Suprapubic skin (tissue), 4 donors: ENCODE measurements around the gene SUPT20HL1. TPM values are rescaled to one million over a fixed set of nuclear protein-coding genes. Genes with fewer than 3 reads are reported as not detected.

ENCODE experiments used
- DNase-seq, 2 donors: peaks; one replicate each; pipeline ENCODE4 v3.0.0-alpha.2; 2019; ENCODE audit warnings: low spot score in 2 of 2
- H3K27ac ChIP-seq: fragments of 200-600 bp; sonication (generic); one replicate; pipeline ENCODE4 v1.5.1; 2019
- H3K27me3 ChIP-seq: fragments of 200-600 bp; sonication (generic); one replicate; pipeline ENCODE4 v1.5.1; 2019
- H3K36me3 ChIP-seq: fragments of 200-600 bp; sonication (generic); one replicate; pipeline ENCODE4 v1.5.1; 2019
- H3K4me1 ChIP-seq: fragments of 200-600 bp; sonication (generic); one replicate; pipeline ENCODE4 v1.5.1; 2019
- H3K4me3 ChIP-seq: fragments of 200-600 bp; sonication (generic); one replicate; pipeline ENCODE4 v1.5.1; 2019; ENCODE audit warnings: mild to moderate bottlenecking
- H3K9me3 ChIP-seq: fragments of 200-600 bp; sonication (generic); one replicate; pipeline ENCODE4 v1.5.1; 2019
- CTCF ChIP-seq, 2 donors: fragments of 200-600 bp in 1 of 2; fragments of 450-650 bp in 1 of 2; sonication (generic) in 1 of 2; IDR thresholded peaks; one replicate each; pipeline ENCODE4 v1.5.1; 2016 to 2019; ENCODE audit warnings: antibody characterized with exemption in 2 of 2, mild to moderate bottlenecking in 1 of 2, moderate library complexity in 1 of 2
- EP300 ChIP-seq: sonication (generic); formaldehyde crosslinking; IDR thresholded peaks from one replicate; pipeline ENCODE4 v1.6.1; 2017; ENCODE audit warnings: antibody characterized with exemption
- POLR2A ChIP-seq, 2 donors: fragments of 450-650 bp; IDR thresholded peaks; one replicate each; pipeline ENCODE4 v1.6.1; 2017; ENCODE audit warnings: antibody characterized with exemption in 2 of 2, mild to moderate bottlenecking in 2 of 2, moderate library complexity in 2 of 2
- POLR2AphosphoS5 ChIP-seq, 3 donors: sonication (generic); formaldehyde crosslinking; IDR thresholded peaks; one replicate each; pipeline ENCODE4 v1.6.1; 2017; ENCODE audit warnings: antibody characterized with exemption in 3 of 3
- WGBS: methylation state at CpG from one replicate; pipeline ENCODE4 v1.1.5; 2018; 5-methylcytosine and 5-hydroxymethylcytosine counted together
- total RNA-seq, 4 donors: library from RNA; depleted of rRNA; stranded (reverse); fragments of >200 nt; gene quantifications; one replicate each; pipeline ENCODE4 v1.1.0, GENCODE V29; 2016

Gene SUPT20HL1
- total RNA-seq, 4 donors from 2014 or later = not detected

- TF ChIP-seq POLR2AphosphoS5 (IDR thresholded peaks at IDR 0.05) (no peak), POLR2A (IDR thresholded peaks at IDR 0.05) (no peak)
- Histone ChIP-seq H3K36me3 (no peaks in the 10 kb centered on the region), H3K27ac (no peak overlapping the region)
Measured at GRCh38 chrX:24335871-24336270, 24.6 kb upstream of the SUPT20HL1 start.

GRCh38 chrX:24339911-24340310 is 20.5 kb upstream of the SUPT20HL1 start:
- Histone ChIP-seq H3K9me3 (no peaks in the 10 kb centered on the region), H3K4me1 (no peaks in the 10 kb centered on the region), H3K36me3 (no peaks in the 10 kb centered on the region), H3K27me3 (no peaks in the 10 kb centered on the region), H3K27ac (no peak overlapping the region), H3K4me3 (no peak overlapping the region)
- DNase-seq = no peak
- TF ChIP-seq EP300 (no peak), POLR2AphosphoS5 (IDR thresholded peaks at IDR 0.05) (no peak), POLR2A (IDR thresholded peaks at IDR 0.05) (no peak), CTCF (IDR thresholded peaks at IDR 0.05) (no peak)

More at GRCh38 chrX:24335871-24336270, 24.6 kb upstream of the SUPT20HL1 start:
- no peaks in the 10 kb centered on the region for H3K9me3 ChIP-seq
- no peak overlapping the region for H3K4me3 ChIP-seq
- H3K4me1 ChIP-seq = no peaks in the 10 kb centered on the region
- 64% methylated on average over 1 of the region's 1 CpG for WGBS
- DNase-seq = no peak
- H3K27me3 ChIP-seq = no peaks in the 10 kb centered on the region

GRCh38 chrX:24340501-24340900 is 19.9 kb upstream of the SUPT20HL1 start:
- TF ChIP-seq POLR2AphosphoS5 (IDR thresholded peaks at IDR 0.05) = no peak
- TF ChIP-seq POLR2A (IDR thresholded peaks at IDR 0.05) = no peak
- TF ChIP-seq EP300 = no peak
- TF ChIP-seq CTCF (IDR thresholded peaks at IDR 0.05) = no peak
- Histone ChIP-seq H3K9me3 (no peaks in the 10 kb centered on the region), H3K4me3 (no peak overlapping the region), H3K36me3 (no peaks in the 10 kb centered on the region), H3K4me1 (no peaks in the 10 kb centered on the region), H3K27me3 (no peaks in the 10 kb centered on the region), H3K27ac (no peak overlapping the region)
- DNase-seq = no peak
- WGBS = 84% methylated on average over 2 of the region's 2 CpGs

GRCh38 chrX:24341795-24342194 is 18.6 kb upstream of the SUPT20HL1 start:
- WGBS = 77% methylated on average over 1 of the region's 1 CpG

GRCh38 chrX:24343719-24344118 is 16.7 kb upstream of the SUPT20HL1 start:
- H3K9me3 ChIP-seq = no peaks in the 10 kb centered on the region
- H3K27ac ChIP-seq = no peak overlapping the region
- DNase-seq = no peak
- H3K27me3 ChIP-seq = no peaks in the 10 kb centered on the region
- WGBS = 79% methylated on average over 9 of the region's 9 CpGs
- no peaks in the 10 kb centered on the region for H3K4me1 ChIP-seq
- no peaks in the 10 kb centered on the region for H3K36me3 ChIP-seq
- no peak for TF ChIP-seq CTCF (IDR thresholded peaks at IDR 0.05)
- TF ChIP-seq EP300 = no peak
- no peak for TF ChIP-seq POLR2A (IDR thresholded peaks at IDR 0.05)
- no peak for TF ChIP-seq POLR2AphosphoS5 (IDR thresholded peaks at IDR 0.05)
- no peak overlapping the region for H3K4me3 ChIP-seq

More at GRCh38 chrX:24341795-24342194, 18.6 kb upstream of the SUPT20HL1 start:
- no peaks in the 10 kb centered on the region for H3K36me3 ChIP-seq
- no peaks in the 10 kb centered on the region for H3K9me3 ChIP-seq
- H3K4me3 ChIP-seq = no peak overlapping the region
- no peak overlapping the region for H3K27ac ChIP-seq
- H3K4me1 ChIP-seq = no peaks in the 10 kb centered on the region
- no peak for TF ChIP-seq CTCF (IDR thresholded peaks at IDR 0.05)
- TF ChIP-seq POLR2AphosphoS5 (IDR thresholded peaks at IDR 0.05) = no peak
- TF ChIP-seq POLR2A (IDR thresholded peaks at IDR 0.05) = no peak
- no peak for TF ChIP-seq EP300
- H3K27me3 ChIP-seq = no peaks in the 10 kb centered on the region
- DNase-seq = no peak

GRCh38 chrX:24347881-24348280 is 12.6 kb upstream of the SUPT20HL1 start:
- WGBS = 58% methylated on average over 1 of the region's 1 CpG
- no peak for DNase-seq
- H3K9me3 ChIP-seq = no peaks in the 10 kb centered on the region
- H3K27me3 ChIP-seq = no peaks in the 10 kb centered on the region
- H3K27ac ChIP-seq = no peak overlapping the region
- H3K4me3 ChIP-seq = no peak overlapping the region
- no peak for TF ChIP-seq EP300
- no peak for TF ChIP-seq POLR2A (IDR thresholded peaks at IDR 0.05)
- TF ChIP-seq CTCF (IDR thresholded peaks at IDR 0.05) = no peak
- TF ChIP-seq POLR2AphosphoS5 (IDR thresholded peaks at IDR 0.05) = no peak
- no peaks in the 10 kb centered on the region for H3K36me3 ChIP-seq
- H3K4me1 ChIP-seq = no peaks in the 10 kb centered on the region
